Measurements from ENCODE around the gene CFAP77.
A peak's percentile ranks its signal among the peaks of the same experiment; 100 is the strongest.

CFAP77 gene

GRCh38 chr9:132575005-132575609, 165.1 kb downstream of the CFAP77 start:
- Histone ChIP-seq H3K4me1 (ENCODE audit: control insufficient read depth, insufficient read depth, low read length) (no peaks in the 10 kb centered on the region), H3K9ac (ENCODE audit: low read length) (no peak overlapping the region), H3K4me3 (ENCODE audit: low read length) (no peak overlapping the region), H3K27me3 (replicated peaks; ENCODE audit: control insufficient read depth, insufficient read depth, low read length) (peaks cover 65% of the 10 kb centered on the region), H3K9me3 (ENCODE audit: control insufficient read depth, low read length) (peaks cover 3% of the 10 kb centered on the region), H3K36me3 (ENCODE audit: control insufficient read depth, insufficient read depth, low read length, severe bottlenecking) (no peaks in the 10 kb centered on the region)
- DNase-seq (ENCODE audit: low read depth), result peak; percentile 87

GRCh38 chr9:132575811-132576210, 165.8 kb downstream of the CFAP77 start:
- no peak for DNase-seq (ENCODE audit: low read depth)
- H3K27me3 ChIP-seq (replicated peaks; ENCODE audit: control insufficient read depth, insufficient read depth, low read length), result peaks cover 63% of the 10 kb centered on the region
- no peaks in the 10 kb centered on the region for H3K36me3 ChIP-seq (ENCODE audit: control insufficient read depth, insufficient read depth, low read length, severe bottlenecking)
- no peak overlapping the region for H3K4me3 ChIP-seq (ENCODE audit: low read length)
- no peaks in the 10 kb centered on the region for H3K4me1 ChIP-seq (ENCODE audit: control insufficient read depth, insufficient read depth, low read length)
- no peak overlapping the region for H3K9ac ChIP-seq (ENCODE audit: low read length)
- peaks cover 3% of the 10 kb centered on the region for H3K9me3 ChIP-seq (ENCODE audit: control insufficient read depth, low read length)

- H3K36me3 ChIP-seq (ENCODE audit: control insufficient read depth, insufficient read depth, low read length, severe bottlenecking), result no peaks in the 10 kb centered on the region
- H3K27me3 ChIP-seq (replicated peaks; ENCODE audit: control insufficient read depth, insufficient read depth, low read length), result peaks cover 67% of the 10 kb centered on the region
- H3K9me3 ChIP-seq (ENCODE audit: control insufficient read depth, low read length), result peaks cover 3% of the 10 kb centered on the region
- no peak overlapping the region for H3K4me3 ChIP-seq (ENCODE audit: low read length)
- DNase-seq (ENCODE audit: low read depth), result no peak
- peaks cover 3% of the 10 kb centered on the region for H3K4me1 ChIP-seq (ENCODE audit: control insufficient read depth, insufficient read depth, low read length)
- H3K9ac ChIP-seq (ENCODE audit: low read length), result no peak overlapping the region
Observed at GRCh38 chr9:132577119-132577518, 167.1 kb downstream of the CFAP77 start.

GRCh38 chr9:132578367-132578932, 168.4 kb downstream of the CFAP77 start:
- H3K4me1 ChIP-seq (ENCODE audit: control insufficient read depth, insufficient read depth, low read length), result peaks cover 3% of the 10 kb centered on the region
- H3K9ac ChIP-seq (ENCODE audit: low read length), result no peak overlapping the region
- no peak for DNase-seq (ENCODE audit: low read depth)
- no peak overlapping the region for H3K4me3 ChIP-seq (ENCODE audit: low read length)
- H3K9me3 ChIP-seq (ENCODE audit: control insufficient read depth, low read length), result peaks cover 3% of the 10 kb centered on the region
- peaks cover 74% of the 10 kb centered on the region for H3K27me3 ChIP-seq (replicated peaks; ENCODE audit: control insufficient read depth, insufficient read depth, low read length)
- no peaks in the 10 kb centered on the region for H3K36me3 ChIP-seq (ENCODE audit: control insufficient read depth, insufficient read depth, low read length, severe bottlenecking)

- Histone ChIP-seq H3K36me3 (ENCODE audit: control insufficient read depth, insufficient read depth, low read length, severe bottlenecking) (no peaks in the 10 kb centered on the region), H3K27me3 (replicated peaks; ENCODE audit: control insufficient read depth, insufficient read depth, low read length) (peaks cover 82% of the 10 kb centered on the region), H3K9ac (ENCODE audit: low read length) (no peak overlapping the region), H3K4me1 (ENCODE audit: control insufficient read depth, insufficient read depth, low read length) (peaks cover 3% of the 10 kb centered on the region), H3K9me3 (ENCODE audit: control insufficient read depth, low read length) (peaks cover 3% of the 10 kb centered on the region), H3K4me3 (ENCODE audit: low read length) (no peak overlapping the region)
- DNase-seq (ENCODE audit: low read depth), result no peak
Observed at GRCh38 chr9:132579427-132579798, 169.4 kb downstream of the CFAP77 start.

GRCh38 chr9:132582276-132582785, 172.3 kb downstream of the CFAP77 start, which contains the start of gene BARHL1:
Gene BARHL1 (plus strand): TSS chr9:132582606. CDS start chr9:132582798, 192 bp downstream.
- H3K4me1 ChIP-seq (ENCODE audit: control insufficient read depth, insufficient read depth, low read length), result peaks cover 3% of the 10 kb centered on the region
- peaks cover 3% of the 10 kb centered on the region for H3K9me3 ChIP-seq (ENCODE audit: control insufficient read depth, low read length)
- no peaks in the 10 kb centered on the region for H3K36me3 ChIP-seq (ENCODE audit: control insufficient read depth, insufficient read depth, low read length, severe bottlenecking)
- H3K27me3 ChIP-seq (replicated peaks; ENCODE audit: control insufficient read depth, insufficient read depth, low read length), result peaks cover 88% of the 10 kb centered on the region
- peak within 1 kb of the TSS; percentile 68 for H3K4me3 ChIP-seq (ENCODE audit: low read length)
- DNase-seq (ENCODE audit: low read depth), result no peak
- H3K9ac ChIP-seq (ENCODE audit: low read length), result no peak within 1 kb of the TSS

GRCh38 chr9:132582786-132583583, 173.0 kb downstream of the CFAP77 start:
- Histone ChIP-seq H3K4me1 (ENCODE audit: control insufficient read depth, insufficient read depth, low read length) (peaks cover 3% of the 10 kb centered on the region), H3K9ac (ENCODE audit: low read length) (no peak overlapping the region), H3K27me3 (replicated peaks; ENCODE audit: control insufficient read depth, insufficient read depth, low read length) (peaks cover 88% of the 10 kb centered on the region), H3K9me3 (ENCODE audit: control insufficient read depth, low read length) (peaks cover 3% of the 10 kb centered on the region), H3K4me3 (ENCODE audit: low read length) (no peak overlapping the region), H3K36me3 (ENCODE audit: control insufficient read depth, insufficient read depth, low read length, severe bottlenecking) (no peaks in the 10 kb centered on the region)
- no peak for DNase-seq (ENCODE audit: low read depth)

- H3K4me3 ChIP-seq (ENCODE audit: low read length), result no peak overlapping the region
- no peaks in the 10 kb centered on the region for H3K9me3 ChIP-seq (ENCODE audit: control insufficient read depth, low read length)
- peaks cover 88% of the 10 kb centered on the region for H3K27me3 ChIP-seq (replicated peaks; ENCODE audit: control insufficient read depth, insufficient read depth, low read length)
- H3K36me3 ChIP-seq (ENCODE audit: control insufficient read depth, insufficient read depth, low read length, severe bottlenecking), result no peaks in the 10 kb centered on the region
- peaks cover 3% of the 10 kb centered on the region for H3K4me1 ChIP-seq (ENCODE audit: control insufficient read depth, insufficient read depth, low read length)
- DNase-seq (ENCODE audit: low read depth), result no peak
- H3K9ac ChIP-seq (ENCODE audit: low read length), result no peak overlapping the region
Observed at GRCh38 chr9:132583584-132584304, 173.7 kb downstream of the CFAP77 start.

GRCh38 chr9:132584601-132585560, 174.9 kb downstream of the CFAP77 start:
- no peaks in the 10 kb centered on the region for H3K36me3 ChIP-seq (ENCODE audit: control insufficient read depth, insufficient read depth, low read length, severe bottlenecking)
- DNase-seq (ENCODE audit: low read depth), result no peak
- H3K27me3 ChIP-seq (replicated peaks; ENCODE audit: control insufficient read depth, insufficient read depth, low read length), result peaks cover 81% of the 10 kb centered on the region

More at GRCh38 chr9:132584601-132585560, 174.9 kb downstream of the CFAP77 start:
- Histone ChIP-seq H3K9ac (ENCODE audit: low read length) (no peak overlapping the region), H3K4me1 (ENCODE audit: control insufficient read depth, insufficient read depth, low read length) (peaks cover 3% of the 10 kb centered on the region), H3K9me3 (ENCODE audit: control insufficient read depth, low read length) (no peaks in the 10 kb centered on the region), H3K4me3 (ENCODE audit: low read length) (no peak overlapping the region)

Measured in adipocyte (in vitro differentiated cells).